H1 (cell line): ENCODE measurements around the gene ETNPPL. TPM values are rescaled to one million over a fixed set of nuclear protein-coding genes. Genes with fewer than 3 reads are reported as not detected.

ENCODE experiments used
- CTCF ChIA-PET: fragments of 300-600 bp; sonication (Branson Sonifier 250); formaldehyde crosslinking; loops from one replicate; lab custom pipeline; 2021; ENCODE audit not compliant: partially characterized antibody; lab: Charles Lee
- POLR2A ChIA-PET: fragments of 300-600 bp; sonication (Branson Sonifier 250); formaldehyde crosslinking; loops from one replicate; lab custom pipeline; 2021; ENCODE audit warnings: inconsistent platforms; ENCODE audit not compliant: partially characterized antibody; lab: Charles Lee
- DNase-seq, 2 experiments: peaks; one replicate each; pipeline versions ENCODE4 v3.0.0 to v3.0.0-alpha.2; 2010 to 2022; ENCODE audit warnings: low spot score in 2 of 2, low read depth in 1 of 2, mixed read lengths in 1 of 2
- FAIRE-seq: peaks from 2 replicates; lab custom pipeline; 2011; peaks lifted over from hg19 to GRCh38; lab: Jason Lieb, UNC
- H2AFZ ChIP-seq: 2 replicates; pipeline ENCODE4 v1.8.1; 2012; ENCODE audit warnings: low read length, inconsistent platforms
- H2AK5ac ChIP-seq: 2 replicates; pipeline ENCODE4 v1.6.1; 2013; ENCODE audit warnings: low read depth, low read length
- H2BK120ac ChIP-seq: replicated peaks from 2 replicates; pipeline ENCODE3; 2013; ENCODE audit warnings: low read depth, low read length, inconsistent platforms
- H2BK12ac ChIP-seq: 2 replicates; pipeline ENCODE4 v1.6.1; 2013; ENCODE audit warnings: low read depth, low read length
- H2BK15ac ChIP-seq: 2 replicates; pipeline ENCODE4 v1.6.1; 2013; ENCODE audit warnings: low read length
- H2BK20ac ChIP-seq: 2 replicates; pipeline ENCODE4 v1.6.1; 2013; ENCODE audit warnings: low read length
- H2BK5ac ChIP-seq: 2 replicates; pipeline ENCODE4 v1.6.1; 2013; ENCODE audit warnings: low read depth, low read length
- H3K14ac ChIP-seq: 2 replicates; pipeline ENCODE4 v1.6.1; 2013; ENCODE audit warnings: inconsistent platforms; ENCODE audit not compliant: insufficient read length
- H3K18ac ChIP-seq: 2 replicates; pipeline ENCODE4 v1.6.1; 2013; ENCODE audit warnings: low read length; ENCODE audit errors: extremely low read depth
- H3K23ac ChIP-seq: 2 replicates; pipeline ENCODE4 v1.6.1; 2013; ENCODE audit warnings: inconsistent platforms; ENCODE audit not compliant: insufficient read length
- H3K23me2 ChIP-seq: 2 replicates; pipeline ENCODE4 v1.6.1; 2013; ENCODE audit warnings: low read depth, low read length
- H3K27ac ChIP-seq: 2 replicates; pipeline ENCODE4 v1.6.1; 2011; ENCODE audit warnings: low read depth, low read length, inconsistent platforms
- H3K27me3 ChIP-seq, 4 experiments: replicated peaks in 1 of 4; 1 replicate in 1 of 4; 2 replicates in 3 of 4; pipeline versions ENCODE4 v1.6.1 to v1.8.1; 2011 to 2013; ENCODE audit warnings: low read length in 3 of 4, mild to moderate bottlenecking in 3 of 4, inconsistent platforms in 2 of 4, mixed read lengths in 2 of 4, moderate library complexity in 1 of 4; ENCODE audit not compliant: control insufficient read depth in 3 of 4, insufficient read depth in 3 of 4; ENCODE audit errors: extremely low read depth in 1 of 4
- H3K36me3 ChIP-seq, 4 experiments: 2 replicates each; pipeline versions ENCODE4 v1.6.1 to v1.8.1; 2011 to 2013; ENCODE audit warnings: mild to moderate bottlenecking in 4 of 4, low read length in 3 of 4, moderate library complexity in 2 of 4, control low read depth in 1 of 4, inconsistent platforms in 1 of 4; ENCODE audit not compliant: insufficient read depth in 4 of 4, control insufficient read depth in 2 of 4
- H3K4ac ChIP-seq: replicated peaks from 2 replicates; pipeline ENCODE3; 2013; ENCODE audit warnings: low read length, low read depth, mixed read lengths, inconsistent platforms; ENCODE audit not compliant: insufficient read length
- H3K4me1 ChIP-seq, 4 experiments: replicated peaks in 1 of 4; 1 replicate in 1 of 4; 2 replicates in 3 of 4; pipeline versions ENCODE4 v1.6.1 to v1.8.1; 2011 to 2013; ENCODE audit warnings: low read length in 3 of 4, inconsistent platforms in 2 of 4, mixed read lengths in 1 of 4; ENCODE audit not compliant: insufficient read depth in 4 of 4, control insufficient read depth in 3 of 4
- H3K4me2 ChIP-seq, 2 experiments: 2 replicates each; pipeline versions ENCODE4 v1.6.1 to v1.8.1; 2011 to 2013; ENCODE audit warnings: low read depth in 2 of 2, low read length in 2 of 2, control low read depth in 1 of 2, inconsistent platforms in 1 of 2, mild to moderate bottlenecking in 1 of 2; ENCODE audit not compliant: insufficient read depth in 1 of 2
- H3K4me3 ChIP-seq, 4 experiments: fragments of 200-600, 300-600 bp in 1 of 4; sonication (generic), shearing (Covaris generic), sonication (Bioruptor Twin) in 1 of 4; 2 replicates each; pipeline versions ENCODE4 v1.5.1 to v1.8.1; 2011 to 2016; ENCODE audit warnings: low read length in 4 of 4, low read depth in 3 of 4, control low read depth in 2 of 4, inconsistent platforms in 2 of 4, mild to moderate bottlenecking in 2 of 4, mixed read lengths in 1 of 4, moderate library complexity in 1 of 4; ENCODE audit not compliant: insufficient read depth in 2 of 4; ENCODE audit errors: extremely low read depth in 1 of 4
- H3K56ac ChIP-seq: replicated peaks from 2 replicates; pipeline ENCODE3; 2013; ENCODE audit warnings: low read depth, mild to moderate bottlenecking, mixed read lengths, low read length, inconsistent platforms; ENCODE audit not compliant: insufficient read length
- H3K79me1 ChIP-seq: 2 replicates; pipeline ENCODE4 v1.6.1; 2013; ENCODE audit warnings: low read depth, low read length, control low read depth
- H3K79me2 ChIP-seq, 2 experiments: 2 replicates each; pipeline versions ENCODE4 v1.6.1 to v1.8.1; 2012 to 2013; ENCODE audit warnings: low read length in 2 of 2, mild to moderate bottlenecking in 2 of 2, inconsistent platforms in 1 of 2; ENCODE audit not compliant: insufficient read depth in 2 of 2, control insufficient read depth in 1 of 2
- H3K9ac ChIP-seq, 4 experiments: replicated peaks in 1 of 4; 1 replicate in 1 of 4; 2 replicates in 3 of 4; pipeline versions ENCODE4 v1.6.1 to v1.8.1; 2011 to 2013; ENCODE audit warnings: low read depth in 3 of 4, low read length in 3 of 4, control low read depth in 2 of 4, mild to moderate bottlenecking in 2 of 4, moderate library complexity in 2 of 4, inconsistent platforms in 1 of 4; ENCODE audit errors: extremely low read depth in 1 of 4
- H3K9me3 ChIP-seq, 2 experiments: 2 replicates each; pipeline versions ENCODE4 v1.6.1 to v1.8.1; 2012 to 2013; ENCODE audit warnings: mild to moderate bottlenecking in 2 of 2, moderate library complexity in 2 of 2, control low read depth in 1 of 2, inconsistent platforms in 1 of 2, low read depth in 1 of 2, low read length in 1 of 2, mixed read lengths in 1 of 2; ENCODE audit not compliant: insufficient read depth in 2 of 2
- H4K20me1 ChIP-seq, 2 experiments: replicated peaks in 1 of 2; 2 replicates each; pipeline versions ENCODE3 to v1.8.1; 2011 to 2013; ENCODE audit warnings: inconsistent platforms in 2 of 2, low read length in 2 of 2, mild to moderate bottlenecking in 1 of 2; ENCODE audit not compliant: insufficient read depth in 2 of 2, control insufficient read depth in 1 of 2
- H4K5ac ChIP-seq: 2 replicates; pipeline ENCODE4 v1.6.1; 2013; ENCODE audit warnings: low read length, low read depth, mixed read lengths, inconsistent platforms; ENCODE audit not compliant: insufficient read length
- H4K8ac ChIP-seq: 2 replicates; pipeline ENCODE4 v1.8.0; 2013; ENCODE audit warnings: mild to moderate bottlenecking, moderate library complexity, low read length, inconsistent platforms; ENCODE audit not compliant: insufficient read depth; ENCODE audit errors: extremely low read depth
- H4K91ac ChIP-seq: replicated peaks from 2 replicates; pipeline ENCODE3; 2013; ENCODE audit warnings: low read length, mixed read lengths, inconsistent platforms; ENCODE audit not compliant: insufficient read length
- FOSL1 ChIP-seq: IDR thresholded peaks from 2 replicates; pipeline ENCODE4 v1.6.1; 2011; ENCODE audit warnings: mild to moderate bottlenecking, low read depth, low read length, moderate library complexity; ENCODE audit not compliant: insufficient read depth
- RBBP5 ChIP-seq: IDR thresholded peaks from 2 replicates; pipeline ENCODE4 v1.7.1; 2012; ENCODE audit warnings: low read depth, mild to moderate bottlenecking, inconsistent platforms, low read length, moderate library complexity, borderline replicate concordance
- RXRA ChIP-seq: IDR thresholded peaks from 2 replicates; pipeline ENCODE4 v1.6.1; 2011; ENCODE audit warnings: low read depth, mild to moderate bottlenecking, low read length, moderate library complexity; ENCODE audit not compliant: insufficient read depth
- WGBS, 2 experiments: shearing (Covaris generic) in 1 of 2; methylation state at CpG; one replicate each; pipeline versions ENCODE4 v1.1.6 to v1.1.7; 2013 to 2015; ENCODE audit warnings: low lambda C conversion rate in 2 of 2, mixed read lengths in 2 of 2, inconsistent platforms in 1 of 2, low coverage in 1 of 2, missing lambda C conversion rate in 1 of 2; ENCODE audit not compliant: insufficient replicate concordance in 2 of 2, insufficient coverage in 1 of 2, insufficient read length in 1 of 2; ENCODE audit errors: extremely low coverage in 1 of 2, missing lambda C conversion rate in 1 of 2; 5-methylcytosine and 5-hydroxymethylcytosine counted together
- polyA plus RNA-seq, 7 experiments: library from polyadenylated mRNA; depleted of rRNA in 3 of 7; stranded (reverse) in 5 of 7; unstranded in 2 of 7; fragments of >200 nt in 5 of 7; fragments of 200-250 nt in 2 of 7; gene quantifications; 1 replicate in 5 of 7; 2 replicates in 1 of 7; 4 replicates in 1 of 7; pipeline versions ENCODE4 v1.2.1 to v1.2.3, GENCODE V29; 2011 to 2013; ENCODE audit warnings: missing spikeins in 2 of 7, mixed read lengths in 2 of 7
- total RNA-seq: library from RNA; stranded (reverse); fragmentation: NEBNext Ultra II Directional; extraction: Animal tissue kit (Norgen Biotek cat#: 25700); gene quantifications from 2 replicates; pipeline ENCODE4 v1.2.1, GENCODE V29; 2021

Gene ETNPPL
- total and polyA plus RNA-seq, 2 of the 8 experiments (the other 6 are each of a cell fraction or from before 2014, with no cell fraction given), result 0.80 to 2.5 TPM

DNA sequence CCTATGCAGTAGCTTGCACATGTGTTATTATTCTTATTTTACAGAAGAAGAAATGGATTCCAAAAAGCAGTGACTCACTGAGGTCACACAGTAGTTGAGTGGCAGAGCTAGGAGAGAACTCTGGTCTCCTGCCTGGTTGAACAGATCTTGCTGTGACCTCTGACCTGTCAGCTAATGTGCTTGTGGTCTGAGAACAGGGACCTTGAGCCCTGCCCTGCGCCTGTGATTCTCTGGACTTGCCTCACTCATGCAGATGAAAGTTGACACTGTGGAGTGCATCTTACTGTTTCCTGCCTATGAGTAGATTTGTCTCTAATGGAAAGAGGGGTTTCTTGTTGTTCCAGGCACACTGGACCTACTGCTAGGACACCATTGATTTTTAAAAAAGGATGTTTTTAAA is 32.3 kb downstream of the ETNPPL start:
- Histone ChIP-seq H3K4me3 (no peak overlapping the region), H3K23me2 (no peaks in the 10 kb centered on the region), H2BK20ac (no peak overlapping the region), H3K9me3 (peaks cover 7 to 17% of the 10 kb centered on the region in 2 experiments), H4K91ac (no peak overlapping the region), H3K27me3 (no peaks in the 10 kb centered on the region), H3K79me1 (no peaks in the 10 kb centered on the region), H3K56ac (no peak overlapping the region), H2BK15ac (no peak overlapping the region), H2BK12ac (no peak overlapping the region), H3K18ac (no peak overlapping the region), H2AFZ (no peak overlapping the region), H3K14ac (no peak overlapping the region), H2AK5ac (no peak overlapping the region), H4K8ac (no peak overlapping the region), H4K5ac (no peak overlapping the region), H3K4me2 (no peak overlapping the region), H3K23ac (no peak overlapping the region), H3K36me3 (no peaks in the 10 kb centered on the region), H3K4me1 (no peaks in the 10 kb centered on the region), H2BK5ac (no peak overlapping the region), H2BK120ac (no peak overlapping the region), H3K4ac (no peak overlapping the region), H4K20me1 (no peaks in the 10 kb centered on the region), H3K9ac (no peak overlapping the region), H3K27ac (no peak overlapping the region), H3K79me2 (no peaks in the 10 kb centered on the region)
- WGBS, 2 experiments, result 90% methylated on average over 1 of the region's 1 CpG; no CpG with 5 or more reads in 1 of the 2 experiments
- FAIRE-seq (no peak), DNase-seq (no peak)
- TF ChIP-seq FOSL1 (no peak), RXRA (no peak), RBBP5 (no peak)
- ChIA-PET POLR2A (interaction anchor here (1.2 kb wide), 1 partner anchor 572 kb away, joined by 6 read pairs; the partner anchor contains the start of gene COL25A1), CTCF (interaction anchor here (0.5 to 0.9 kb wide), 2 partner anchors 14 to 158 kb away, joined by 3 to 4 read pairs; no protein-coding TSS in a partner anchor)
